Measurements from ENCODE around the gene LRRC4C. TPM values are rescaled to one million over a fixed set of nuclear protein-coding genes. Genes with fewer than 3 reads are reported as not detected.

Gene LRRC4C
- total RNA-seq, 1 experiment from 2014 or later: 0.15 TPM

DNA sequence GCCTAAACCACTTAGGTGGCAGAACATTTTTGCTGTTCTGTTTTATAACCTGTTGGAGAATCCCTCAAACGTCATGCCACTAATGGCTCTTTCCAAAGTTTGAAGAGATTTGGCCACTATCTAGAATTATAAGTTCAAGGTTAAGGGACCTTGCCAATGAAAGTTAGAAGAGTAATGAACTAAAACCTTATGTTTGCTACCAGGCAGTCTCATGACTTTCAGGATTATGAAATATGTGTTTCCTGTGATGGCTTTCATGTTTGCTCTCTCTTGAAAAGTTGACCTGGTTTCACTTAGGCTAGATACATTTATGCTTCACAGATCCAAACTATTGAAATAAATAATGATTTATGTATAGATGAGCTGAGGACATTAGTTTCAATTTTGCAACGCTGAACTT, 340.0 kb downstream of the LRRC4C start:
- intact Hi-C loops (cut with micrococcal nuclease; ENCODE audit: unreplicated experiment): no loop called here
- CTCF ChIA-PET: interaction anchor here (0.5 kb wide), 1 partner anchor 559 kb away, joined by 4 read pairs; no protein-coding TSS in a partner anchor
- Histone ChIP-seq H3K27ac (ENCODE audit: low read length) (no peak overlapping the region), H3K4me3 (ENCODE audit: low read depth in 2 of 2, low read length in 2 of 2) (no peak overlapping the region), H3K4me1 (ENCODE audit: control insufficient read depth, insufficient read depth, low read length) (no peaks in the 10 kb centered on the region), H3K36me3 (ENCODE audit: control insufficient read depth, insufficient read depth, low read length) (no peaks in the 10 kb centered on the region), H3K27me3 (ENCODE audit: control insufficient read depth, insufficient read depth, low read length) (no peaks in the 10 kb centered on the region), H3K9me3 (ENCODE audit: control insufficient read depth, insufficient read depth, low read depth, low read length) (no peaks in the 10 kb centered on the region)
- ATAC-seq: no peak
- BruUV-seq (replicated peaks): no TSS peak
- DNase-seq (ENCODE audit: low read depth, low spot score): no peak
- POLR2A ChIA-PET: no interaction called here
- TF ChIP-seq TCF7L2 (IDR thresholded peaks at IDR 0.05; ENCODE audit: low read depth, low read length): no peak
- TF ChIP-seq, protein P1, sequence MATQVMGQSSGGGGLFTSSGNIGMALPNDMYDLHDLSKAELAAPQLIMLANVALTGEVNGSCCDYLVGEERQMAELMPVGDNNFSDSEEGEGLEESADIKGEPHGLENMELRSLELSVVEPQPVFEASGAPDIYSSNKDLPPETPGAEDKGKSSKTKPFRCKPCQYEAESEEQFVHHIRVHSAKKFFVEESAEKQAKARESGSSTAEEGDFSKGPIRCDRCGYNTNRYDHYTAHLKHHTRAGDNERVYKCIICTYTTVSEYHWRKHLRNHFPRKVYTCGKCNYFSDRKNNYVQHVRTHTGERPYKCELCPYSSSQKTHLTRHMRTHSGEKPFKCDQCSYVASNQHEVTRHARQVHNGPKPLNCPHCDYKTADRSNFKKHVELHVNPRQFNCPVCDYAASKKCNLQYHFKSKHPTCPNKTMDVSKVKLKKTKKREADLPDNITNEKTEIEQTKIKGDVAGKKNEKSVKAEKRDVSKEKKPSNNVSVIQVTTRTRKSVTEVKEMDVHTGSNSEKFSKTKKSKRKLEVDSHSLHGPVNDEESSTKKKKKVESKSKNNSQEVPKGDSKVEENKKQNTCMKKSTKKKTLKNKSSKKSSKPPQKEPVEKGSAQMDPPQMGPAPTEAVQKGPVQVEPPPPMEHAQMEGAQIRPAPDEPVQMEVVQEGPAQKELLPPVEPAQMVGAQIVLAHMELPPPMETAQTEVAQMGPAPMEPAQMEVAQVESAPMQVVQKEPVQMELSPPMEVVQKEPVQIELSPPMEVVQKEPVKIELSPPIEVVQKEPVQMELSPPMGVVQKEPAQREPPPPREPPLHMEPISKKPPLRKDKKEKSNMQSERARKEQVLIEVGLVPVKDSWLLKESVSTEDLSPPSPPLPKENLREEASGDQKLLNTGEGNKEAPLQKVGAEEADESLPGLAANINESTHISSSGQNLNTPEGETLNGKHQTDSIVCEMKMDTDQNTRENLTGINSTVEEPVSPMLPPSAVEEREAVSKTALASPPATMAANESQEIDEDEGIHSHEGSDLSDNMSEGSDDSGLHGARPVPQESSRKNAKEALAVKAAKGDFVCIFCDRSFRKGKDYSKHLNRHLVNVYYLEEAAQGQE (IDR thresholded peaks at IDR 0.05; ENCODE audit: insufficient read depth in 1 of 2, low read depth in 2 of 2, low read length in 1 of 2): no peak
- no peak for TF ChIP-seq SIN3A (IDR thresholded peaks at IDR 0.05; ENCODE audit: borderline replicate concordance, insufficient read depth, low read depth, low read length)
- TF ChIP-seq, protein P2, sequence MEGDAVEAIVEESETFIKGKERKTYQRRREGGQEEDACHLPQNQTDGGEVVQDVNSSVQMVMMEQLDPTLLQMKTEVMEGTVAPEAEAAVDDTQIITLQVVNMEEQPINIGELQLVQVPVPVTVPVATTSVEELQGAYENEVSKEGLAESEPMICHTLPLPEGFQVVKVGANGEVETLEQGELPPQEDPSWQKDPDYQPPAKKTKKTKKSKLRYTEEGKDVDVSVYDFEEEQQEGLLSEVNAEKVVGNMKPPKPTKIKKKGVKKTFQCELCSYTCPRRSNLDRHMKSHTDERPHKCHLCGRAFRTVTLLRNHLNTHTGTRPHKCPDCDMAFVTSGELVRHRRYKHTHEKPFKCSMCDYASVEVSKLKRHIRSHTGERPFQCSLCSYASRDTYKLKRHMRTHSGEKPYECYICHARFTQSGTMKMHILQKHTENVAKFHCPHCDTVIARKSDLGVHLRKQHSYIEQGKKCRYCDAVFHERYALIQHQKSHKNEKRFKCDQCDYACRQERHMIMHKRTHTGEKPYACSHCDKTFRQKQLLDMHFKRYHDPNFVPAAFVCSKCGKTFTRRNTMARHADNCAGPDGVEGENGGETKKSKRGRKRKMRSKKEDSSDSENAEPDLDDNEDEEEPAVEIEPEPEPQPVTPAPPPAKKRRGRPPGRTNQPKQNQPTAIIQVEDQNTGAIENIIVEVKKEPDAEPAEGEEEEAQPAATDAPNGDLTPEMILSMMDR (IDR thresholded peaks at IDR 0.05): no peak
- no peak for TF ChIP-seq POLR2AphosphoS5 (IDR thresholded peaks at IDR 0.05; ENCODE audit: low read depth, low read length)
- in situ Hi-C loops (cut with HindIII; ENCODE audit: low pct_unique_long_range_greater_than_20kb, low sequenced_read_pairs): no loop called here

DNA sequence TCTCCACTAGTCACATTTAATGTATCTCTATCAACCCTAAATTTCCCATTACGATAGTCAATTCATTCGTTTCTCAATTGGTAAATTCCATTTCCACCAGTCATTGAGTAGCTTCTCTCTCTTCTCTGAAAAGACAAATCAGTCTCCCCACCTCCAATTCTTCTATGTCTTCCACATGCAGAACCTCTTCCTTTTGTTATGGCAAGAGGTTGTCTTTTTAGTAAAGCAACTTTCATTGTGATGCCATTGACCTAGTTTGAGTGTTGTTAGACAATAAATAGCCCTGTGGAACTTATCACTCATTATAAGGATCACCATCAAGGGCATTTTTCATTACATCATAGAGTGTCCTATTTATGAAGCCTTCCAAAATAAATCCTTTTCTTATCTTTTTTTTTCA, 340.9 kb downstream of the LRRC4C start:
- Histone ChIP-seq H3K9me3 (ENCODE audit: control insufficient read depth, insufficient read depth, low read depth, low read length) (no peaks in the 10 kb centered on the region), H3K36me3 (ENCODE audit: control insufficient read depth, insufficient read depth, low read length) (no peaks in the 10 kb centered on the region), H3K27ac (ENCODE audit: low read length) (no peak overlapping the region), H3K27me3 (ENCODE audit: control insufficient read depth, insufficient read depth, low read length) (no peaks in the 10 kb centered on the region), H3K4me1 (ENCODE audit: control insufficient read depth, insufficient read depth, low read length) (no peaks in the 10 kb centered on the region), H3K4me3 (ENCODE audit: low read depth in 2 of 2, low read length in 2 of 2) (no peak overlapping the region)
- POLR2A ChIA-PET: no interaction called here
- intact Hi-C loops (cut with micrococcal nuclease; ENCODE audit: unreplicated experiment): no loop called here
- no peak for TF ChIP-seq POLR2AphosphoS5 (IDR thresholded peaks at IDR 0.05; ENCODE audit: low read depth, low read length)
- no peak for TF ChIP-seq TCF7L2 (IDR thresholded peaks at IDR 0.05; ENCODE audit: low read depth, low read length)
- no peak for TF ChIP-seq SIN3A (IDR thresholded peaks at IDR 0.05; ENCODE audit: borderline replicate concordance, insufficient read depth, low read depth, low read length)
- TF ChIP-seq, protein P1 (IDR thresholded peaks at IDR 0.05; ENCODE audit: insufficient read depth in 1 of 2, low read depth in 2 of 2, low read length in 1 of 2): no peak
- TF ChIP-seq, protein P2 (IDR thresholded peaks at IDR 0.05): no peak
- in situ Hi-C loops (cut with HindIII; ENCODE audit: low pct_unique_long_range_greater_than_20kb, low sequenced_read_pairs): no loop called here
- no peak for DNase-seq (ENCODE audit: low read depth, low spot score)
- CTCF ChIA-PET: no interaction called here
- ATAC-seq: no peak
- no TSS peak for BruUV-seq (replicated peaks)

Data from Panc1 (cell line).